HG03460 (cell line): ENCODE data around the gene KIAA1143.

Experiments used
- ATAC-seq: cut with Tn5 transposase; IDR thresholded peaks from one replicate; pipeline ENCODE4 v1.9.1; 2021; ENCODE audit not compliant: unreplicated experiment

The KIAA1143 gene

GRCh38 chr3:44761424-44762169 is at the start of gene KIAA1143, which contains the start of gene KIF15:
Gene KIAA1143, minus strand, starts transcription at chr3:44761619. Its CDS starts 17 bp downstream, at chr3:44761602.
Gene KIF15, plus strand, starts transcription at chr3:44761794. Its CDS starts 72 bp downstream, at chr3:44761866.
- ATAC-seq: peak; percentile 94

- no peak for ATAC-seq
Measured at GRCh38 chr3:44805960-44806359, 44.5 kb upstream of the KIAA1143 start.

- ATAC-seq: peak; percentile 93
Measured at GRCh38 chr3:44803298-44803697, 41.9 kb upstream of the KIAA1143 start.

GRCh38 chr3:44802011-44802410 is 40.6 kb upstream of the KIAA1143 start:
- ATAC-seq: no peak

GRCh38 chr3:44795197-44795596 is 33.8 kb upstream of the KIAA1143 start:
- ATAC-seq: no peak

- no peak for ATAC-seq
Measured at GRCh38 chr3:44782891-44783290, 21.5 kb upstream of the KIAA1143 start.

- ATAC-seq: no peak
Measured at GRCh38 chr3:44772099-44772442, 10.7 kb upstream of the KIAA1143 start.

GRCh38 chr3:44771424-44772098 is 10.1 kb upstream of the KIAA1143 start:
- no peak for ATAC-seq

GRCh38 chr3:44764248-44764647 is 2.8 kb upstream of the KIAA1143 start:
- ATAC-seq: no peak

GRCh38 chr3:44762690-44763089 is 1.3 kb upstream of the KIAA1143 start:
- no peak for ATAC-seq

- ATAC-seq: no peak
Measured at GRCh38 chr3:44762170-44762677, 805 bp upstream of the KIAA1143 start.

GRCh38 chr3:44761101-44761423 is 357 bp downstream of the KIAA1143 start:
- ATAC-seq: peak; percentile 6

- ATAC-seq: no peak
Measured at GRCh38 chr3:44734646-44735168, 26.7 kb downstream of the KIAA1143 start.

GRCh38 chr3:44729384-44729910 is 32.0 kb downstream of the KIAA1143 start, which contains the start of gene ZNF501:
Gene ZNF501, plus strand, starts transcription at chr3:44729635. Its CDS starts 4,787 bp downstream, at chr3:44734422.
- peak; percentile 89 for ATAC-seq

GRCh38 chr3:44722103-44722401 is 39.4 kb downstream of the KIAA1143 start:
- no peak for ATAC-seq

GRCh38 chr3:44721231-44722102 is 40.0 kb downstream of the KIAA1143 start:
- ATAC-seq: no peak

- ATAC-seq: no peak
Measured at GRCh38 chr3:44712455-44713075, 48.9 kb downstream of the KIAA1143 start, which contains the start of gene ZNF502. Gene ZNF502, plus strand, starts transcription at chr3:44712660. Its CDS starts 7,602 bp downstream, at chr3:44720262.
